Measurements from ENCODE around the gene RAB34. TPM values are rescaled to one million over a fixed set of nuclear protein-coding genes. Genes with fewer than 3 reads are reported as not detected.

The RAB34 gene
- total and polyA plus RNA-seq, 9 of the 15 experiments (the other 6 are each of a cell fraction or from before 2014, with no cell fraction given): 0.07 to 3.8 (median 0.46) TPM; not detected in 1

DNA sequence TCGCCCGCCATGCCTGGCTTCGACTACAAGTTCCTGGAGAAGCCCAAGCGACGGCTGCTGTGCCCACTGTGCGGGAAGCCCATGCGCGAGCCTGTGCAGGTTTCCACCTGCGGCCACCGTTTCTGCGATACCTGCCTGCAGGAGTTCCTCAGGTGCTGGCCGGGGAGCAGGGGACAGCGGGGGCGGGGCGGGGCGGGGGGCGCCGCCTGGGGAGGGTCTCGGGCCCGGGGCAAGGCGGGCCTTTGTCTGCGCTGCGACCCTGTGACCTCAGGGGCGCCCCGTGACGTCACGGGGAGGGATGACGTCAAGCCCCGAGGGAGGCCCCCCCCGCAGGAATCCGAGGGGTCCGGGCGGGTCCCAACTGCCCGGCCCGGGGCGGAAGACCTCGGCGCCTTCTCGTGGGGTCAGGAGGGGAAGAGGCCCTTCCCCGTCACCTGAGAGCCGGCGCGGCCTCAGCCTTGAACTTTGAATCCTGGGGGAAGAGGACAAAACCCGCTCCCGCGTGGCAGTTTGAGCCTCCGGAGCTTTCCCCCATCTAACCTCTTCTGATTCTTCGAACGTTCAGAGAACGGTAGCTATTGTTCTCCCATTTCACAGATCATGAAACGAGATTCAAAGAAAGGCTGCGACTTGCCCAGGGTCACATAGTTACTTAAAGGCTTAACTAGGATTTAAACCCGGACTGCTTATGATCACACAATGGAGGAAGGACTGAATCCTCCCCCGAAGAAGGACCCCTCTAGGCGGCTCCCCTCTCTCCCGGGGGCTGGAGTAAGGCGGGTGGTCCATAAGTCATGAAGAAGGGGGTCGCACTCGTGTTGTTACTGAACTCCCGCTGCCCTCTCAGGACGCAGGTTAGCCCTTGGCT is 26.7 kb upstream of the RAB34 start (continued):
- TF ChIP-seq, protein P1, sequence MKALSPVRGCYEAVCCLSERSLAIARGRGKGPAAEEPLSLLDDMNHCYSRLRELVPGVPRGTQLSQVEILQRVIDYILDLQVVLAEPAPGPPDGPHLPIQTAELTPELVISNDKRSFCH (CRISPR knock-in tag; IDR thresholded peaks at IDR 0.05): no peak
- TF ChIP-seq, protein P1 (tag; IDR thresholded peaks at IDR 0.05): no peak
- TF ChIP-seq ZNF431 (CRISPR knock-in tag; IDR thresholded peaks at IDR 0.05) (no peak; the same call in none of the 2 replicates), ZNF57 (CRISPR knock-in tag; IDR thresholded peaks at IDR 0.05) (no peak), TSC22D4 (tag; IDR thresholded peaks at IDR 0.05) (no peak), CAMTA2 (CRISPR knock-in tag; conservative IDR thresholded peaks at IDR 0.05) (no peak; the same call in 1 of the 2 replicates), TGIF2 (CRISPR knock-in tag; IDR thresholded peaks at IDR 0.05) (no peak; the same call in 1 of the 2 replicates), RB1 (IDR thresholded peaks at IDR 0.05; ENCODE audit: low read depth) (peak; percentile 18)
- TF ChIP-seq, protein P2, sequence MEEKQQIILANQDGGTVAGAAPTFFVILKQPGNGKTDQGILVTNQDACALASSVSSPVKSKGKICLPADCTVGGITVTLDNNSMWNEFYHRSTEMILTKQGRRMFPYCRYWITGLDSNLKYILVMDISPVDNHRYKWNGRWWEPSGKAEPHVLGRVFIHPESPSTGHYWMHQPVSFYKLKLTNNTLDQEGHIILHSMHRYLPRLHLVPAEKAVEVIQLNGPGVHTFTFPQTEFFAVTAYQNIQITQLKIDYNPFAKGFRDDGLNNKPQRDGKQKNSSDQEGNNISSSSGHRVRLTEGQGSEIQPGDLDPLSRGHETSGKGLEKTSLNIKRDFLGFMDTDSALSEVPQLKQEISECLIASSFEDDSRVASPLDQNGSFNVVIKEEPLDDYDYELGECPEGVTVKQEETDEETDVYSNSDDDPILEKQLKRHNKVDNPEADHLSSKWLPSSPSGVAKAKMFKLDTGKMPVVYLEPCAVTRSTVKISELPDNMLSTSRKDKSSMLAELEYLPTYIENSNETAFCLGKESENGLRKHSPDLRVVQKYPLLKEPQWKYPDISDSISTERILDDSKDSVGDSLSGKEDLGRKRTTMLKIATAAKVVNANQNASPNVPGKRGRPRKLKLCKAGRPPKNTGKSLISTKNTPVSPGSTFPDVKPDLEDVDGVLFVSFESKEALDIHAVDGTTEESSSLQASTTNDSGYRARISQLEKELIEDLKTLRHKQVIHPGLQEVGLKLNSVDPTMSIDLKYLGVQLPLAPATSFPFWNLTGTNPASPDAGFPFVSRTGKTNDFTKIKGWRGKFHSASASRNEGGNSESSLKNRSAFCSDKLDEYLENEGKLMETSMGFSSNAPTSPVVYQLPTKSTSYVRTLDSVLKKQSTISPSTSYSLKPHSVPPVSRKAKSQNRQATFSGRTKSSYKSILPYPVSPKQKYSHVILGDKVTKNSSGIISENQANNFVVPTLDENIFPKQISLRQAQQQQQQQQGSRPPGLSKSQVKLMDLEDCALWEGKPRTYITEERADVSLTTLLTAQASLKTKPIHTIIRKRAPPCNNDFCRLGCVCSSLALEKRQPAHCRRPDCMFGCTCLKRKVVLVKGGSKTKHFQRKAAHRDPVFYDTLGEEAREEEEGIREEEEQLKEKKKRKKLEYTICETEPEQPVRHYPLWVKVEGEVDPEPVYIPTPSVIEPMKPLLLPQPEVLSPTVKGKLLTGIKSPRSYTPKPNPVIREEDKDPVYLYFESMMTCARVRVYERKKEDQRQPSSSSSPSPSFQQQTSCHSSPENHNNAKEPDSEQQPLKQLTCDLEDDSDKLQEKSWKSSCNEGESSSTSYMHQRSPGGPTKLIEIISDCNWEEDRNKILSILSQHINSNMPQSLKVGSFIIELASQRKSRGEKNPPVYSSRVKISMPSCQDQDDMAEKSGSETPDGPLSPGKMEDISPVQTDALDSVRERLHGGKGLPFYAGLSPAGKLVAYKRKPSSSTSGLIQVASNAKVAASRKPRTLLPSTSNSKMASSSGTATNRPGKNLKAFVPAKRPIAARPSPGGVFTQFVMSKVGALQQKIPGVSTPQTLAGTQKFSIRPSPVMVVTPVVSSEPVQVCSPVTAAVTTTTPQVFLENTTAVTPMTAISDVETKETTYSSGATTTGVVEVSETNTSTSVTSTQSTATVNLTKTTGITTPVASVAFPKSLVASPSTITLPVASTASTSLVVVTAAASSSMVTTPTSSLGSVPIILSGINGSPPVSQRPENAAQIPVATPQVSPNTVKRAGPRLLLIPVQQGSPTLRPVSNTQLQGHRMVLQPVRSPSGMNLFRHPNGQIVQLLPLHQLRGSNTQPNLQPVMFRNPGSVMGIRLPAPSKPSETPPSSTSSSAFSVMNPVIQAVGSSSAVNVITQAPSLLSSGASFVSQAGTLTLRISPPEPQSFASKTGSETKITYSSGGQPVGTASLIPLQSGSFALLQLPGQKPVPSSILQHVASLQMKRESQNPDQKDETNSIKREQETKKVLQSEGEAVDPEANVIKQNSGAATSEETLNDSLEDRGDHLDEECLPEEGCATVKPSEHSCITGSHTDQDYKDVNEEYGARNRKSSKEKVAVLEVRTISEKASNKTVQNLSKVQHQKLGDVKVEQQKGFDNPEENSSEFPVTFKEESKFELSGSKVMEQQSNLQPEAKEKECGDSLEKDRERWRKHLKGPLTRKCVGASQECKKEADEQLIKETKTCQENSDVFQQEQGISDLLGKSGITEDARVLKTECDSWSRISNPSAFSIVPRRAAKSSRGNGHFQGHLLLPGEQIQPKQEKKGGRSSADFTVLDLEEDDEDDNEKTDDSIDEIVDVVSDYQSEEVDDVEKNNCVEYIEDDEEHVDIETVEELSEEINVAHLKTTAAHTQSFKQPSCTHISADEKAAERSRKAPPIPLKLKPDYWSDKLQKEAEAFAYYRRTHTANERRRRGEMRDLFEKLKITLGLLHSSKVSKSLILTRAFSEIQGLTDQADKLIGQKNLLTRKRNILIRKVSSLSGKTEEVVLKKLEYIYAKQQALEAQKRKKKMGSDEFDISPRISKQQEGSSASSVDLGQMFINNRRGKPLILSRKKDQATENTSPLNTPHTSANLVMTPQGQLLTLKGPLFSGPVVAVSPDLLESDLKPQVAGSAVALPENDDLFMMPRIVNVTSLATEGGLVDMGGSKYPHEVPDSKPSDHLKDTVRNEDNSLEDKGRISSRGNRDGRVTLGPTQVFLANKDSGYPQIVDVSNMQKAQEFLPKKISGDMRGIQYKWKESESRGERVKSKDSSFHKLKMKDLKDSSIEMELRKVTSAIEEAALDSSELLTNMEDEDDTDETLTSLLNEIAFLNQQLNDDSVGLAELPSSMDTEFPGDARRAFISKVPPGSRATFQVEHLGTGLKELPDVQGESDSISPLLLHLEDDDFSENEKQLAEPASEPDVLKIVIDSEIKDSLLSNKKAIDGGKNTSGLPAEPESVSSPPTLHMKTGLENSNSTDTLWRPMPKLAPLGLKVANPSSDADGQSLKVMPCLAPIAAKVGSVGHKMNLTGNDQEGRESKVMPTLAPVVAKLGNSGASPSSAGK (IDR thresholded peaks at IDR 0.05): no peak; the same call in 1 of the 2 replicates
- TF ChIP-seq, protein P3, sequence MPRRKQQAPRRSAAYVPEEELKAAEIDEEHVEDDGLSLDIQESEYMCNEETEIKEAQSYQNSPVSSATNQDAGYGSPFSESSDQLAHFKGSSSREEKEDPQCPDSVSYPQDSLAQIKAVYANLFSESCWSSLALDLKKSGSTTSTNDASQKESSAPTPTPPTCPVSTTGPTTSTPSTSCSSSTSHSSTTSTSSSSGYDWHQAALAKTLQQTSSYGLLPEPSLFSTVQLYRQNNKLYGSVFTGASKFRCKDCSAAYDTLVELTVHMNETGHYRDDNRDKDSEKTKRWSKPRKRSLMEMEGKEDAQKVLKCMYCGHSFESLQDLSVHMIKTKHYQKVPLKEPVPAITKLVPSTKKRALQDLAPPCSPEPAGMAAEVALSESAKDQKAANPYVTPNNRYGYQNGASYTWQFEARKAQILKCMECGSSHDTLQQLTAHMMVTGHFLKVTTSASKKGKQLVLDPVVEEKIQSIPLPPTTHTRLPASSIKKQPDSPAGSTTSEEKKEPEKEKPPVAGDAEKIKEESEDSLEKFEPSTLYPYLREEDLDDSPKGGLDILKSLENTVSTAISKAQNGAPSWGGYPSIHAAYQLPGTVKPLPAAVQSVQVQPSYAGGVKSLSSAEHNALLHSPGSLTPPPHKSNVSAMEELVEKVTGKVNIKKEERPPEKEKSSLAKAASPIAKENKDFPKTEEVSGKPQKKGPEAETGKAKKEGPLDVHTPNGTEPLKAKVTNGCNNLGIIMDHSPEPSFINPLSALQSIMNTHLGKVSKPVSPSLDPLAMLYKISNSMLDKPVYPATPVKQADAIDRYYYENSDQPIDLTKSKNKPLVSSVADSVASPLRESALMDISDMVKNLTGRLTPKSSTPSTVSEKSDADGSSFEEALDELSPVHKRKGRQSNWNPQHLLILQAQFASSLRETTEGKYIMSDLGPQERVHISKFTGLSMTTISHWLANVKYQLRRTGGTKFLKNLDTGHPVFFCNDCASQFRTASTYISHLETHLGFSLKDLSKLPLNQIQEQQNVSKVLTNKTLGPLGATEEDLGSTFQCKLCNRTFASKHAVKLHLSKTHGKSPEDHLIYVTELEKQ (CRISPR knock-in tag; IDR thresholded peaks at IDR 0.05): no peak
